ENCODE results near the gene SCYL3. TPM values are rescaled to one million over a fixed set of nuclear protein-coding genes. Genes with fewer than 3 reads are reported as not detected.

The SCYL3 gene, protein sequence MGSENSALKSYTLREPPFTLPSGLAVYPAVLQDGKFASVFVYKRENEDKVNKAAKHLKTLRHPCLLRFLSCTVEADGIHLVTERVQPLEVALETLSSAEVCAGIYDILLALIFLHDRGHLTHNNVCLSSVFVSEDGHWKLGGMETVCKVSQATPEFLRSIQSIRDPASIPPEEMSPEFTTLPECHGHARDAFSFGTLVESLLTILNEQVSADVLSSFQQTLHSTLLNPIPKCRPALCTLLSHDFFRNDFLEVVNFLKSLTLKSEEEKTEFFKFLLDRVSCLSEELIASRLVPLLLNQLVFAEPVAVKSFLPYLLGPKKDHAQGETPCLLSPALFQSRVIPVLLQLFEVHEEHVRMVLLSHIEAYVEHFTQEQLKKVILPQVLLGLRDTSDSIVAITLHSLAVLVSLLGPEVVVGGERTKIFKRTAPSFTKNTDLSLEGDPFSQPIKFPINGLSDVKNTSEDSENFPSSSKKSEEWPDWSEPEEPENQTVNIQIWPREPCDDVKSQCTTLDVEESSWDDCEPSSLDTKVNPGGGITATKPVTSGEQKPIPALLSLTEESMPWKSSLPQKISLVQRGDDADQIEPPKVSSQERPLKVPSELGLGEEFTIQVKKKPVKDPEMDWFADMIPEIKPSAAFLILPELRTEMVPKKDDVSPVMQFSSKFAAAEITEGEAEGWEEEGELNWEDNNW
- total RNA-seq: 8.1 and 9.1 TPM in 2 replicates
- long read RNA-seq, full-length matches to known transcripts: 13 of 26 reads
- long read RNA-seq, partial matches to known transcripts: 7 of 26 reads
- long read RNA-seq, other reads (novel, unspliced or antisense): 6 of 26 reads

DNA sequence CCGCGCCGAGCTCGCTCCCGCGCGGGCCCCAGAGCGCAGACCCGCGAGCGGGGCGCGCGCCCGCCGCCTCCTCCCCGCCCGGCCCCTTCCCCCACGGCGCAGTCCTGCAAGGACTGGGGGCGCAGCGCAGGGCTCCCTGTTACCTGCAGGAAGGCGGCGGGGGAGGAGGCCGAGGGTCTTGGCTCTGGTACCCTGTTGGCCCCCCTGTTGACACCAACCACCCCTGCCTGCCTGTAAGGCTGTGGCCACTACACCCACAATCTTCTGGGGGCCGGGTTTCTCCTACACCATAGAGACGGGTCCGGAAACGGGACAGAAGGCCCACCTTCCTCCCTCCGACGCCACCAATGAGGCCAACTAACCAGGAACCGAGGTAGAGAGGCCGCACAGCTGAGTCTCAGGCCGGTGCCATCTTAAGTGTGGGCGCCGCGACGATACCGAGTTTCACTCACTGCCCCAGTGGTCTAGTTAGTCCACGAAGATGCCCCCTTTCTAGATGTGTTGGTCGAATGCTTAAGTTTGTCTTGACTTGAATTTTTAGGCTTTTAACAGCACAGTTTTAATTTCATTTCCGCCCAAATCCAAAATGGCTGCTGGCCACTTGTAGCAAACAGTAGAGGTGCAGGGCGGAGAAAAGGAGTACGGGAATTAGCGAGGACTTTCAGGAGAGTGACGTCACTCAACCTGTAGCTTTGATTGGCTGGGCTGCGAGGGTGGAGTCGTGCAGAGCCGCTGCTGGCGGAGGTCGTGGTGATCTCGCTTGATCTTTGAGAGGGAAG, at the start of gene SCYL3:
Gene SCYL3, minus strand, starts transcription at position 252 of the 779 bp plus-strand sequence. CDS start 5,056 bp downstream, outside the sequence.
- TF ChIP-seq, protein P1, sequence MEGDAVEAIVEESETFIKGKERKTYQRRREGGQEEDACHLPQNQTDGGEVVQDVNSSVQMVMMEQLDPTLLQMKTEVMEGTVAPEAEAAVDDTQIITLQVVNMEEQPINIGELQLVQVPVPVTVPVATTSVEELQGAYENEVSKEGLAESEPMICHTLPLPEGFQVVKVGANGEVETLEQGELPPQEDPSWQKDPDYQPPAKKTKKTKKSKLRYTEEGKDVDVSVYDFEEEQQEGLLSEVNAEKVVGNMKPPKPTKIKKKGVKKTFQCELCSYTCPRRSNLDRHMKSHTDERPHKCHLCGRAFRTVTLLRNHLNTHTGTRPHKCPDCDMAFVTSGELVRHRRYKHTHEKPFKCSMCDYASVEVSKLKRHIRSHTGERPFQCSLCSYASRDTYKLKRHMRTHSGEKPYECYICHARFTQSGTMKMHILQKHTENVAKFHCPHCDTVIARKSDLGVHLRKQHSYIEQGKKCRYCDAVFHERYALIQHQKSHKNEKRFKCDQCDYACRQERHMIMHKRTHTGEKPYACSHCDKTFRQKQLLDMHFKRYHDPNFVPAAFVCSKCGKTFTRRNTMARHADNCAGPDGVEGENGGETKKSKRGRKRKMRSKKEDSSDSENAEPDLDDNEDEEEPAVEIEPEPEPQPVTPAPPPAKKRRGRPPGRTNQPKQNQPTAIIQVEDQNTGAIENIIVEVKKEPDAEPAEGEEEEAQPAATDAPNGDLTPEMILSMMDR (conservative IDR thresholded peaks at IDR 0.05): no peak
- H3K4me1 Mint-ChIP-seq: peaks cover 26% of the 10 kb centered on the region
- H3K9me3 Mint-ChIP-seq: no peaks in the 10 kb centered on the region
- DNase-seq (ENCODE audit: low read depth, low spot score): peak; percentile 73
- peaks cover 27% of the 10 kb centered on the region for H3K27me3 Mint-ChIP-seq (ENCODE audit: low read depth)
- H3K27ac Mint-ChIP-seq (ENCODE audit: unreplicated experiment): peak within 1 kb of the TSS; percentile 100
- no peaks in the 10 kb centered on the region for H3K36me3 Mint-ChIP-seq (ENCODE audit: low read depth)
- H3K4me3 Mint-ChIP-seq: peak within 1 kb of the TSS; percentile 91

DNA sequence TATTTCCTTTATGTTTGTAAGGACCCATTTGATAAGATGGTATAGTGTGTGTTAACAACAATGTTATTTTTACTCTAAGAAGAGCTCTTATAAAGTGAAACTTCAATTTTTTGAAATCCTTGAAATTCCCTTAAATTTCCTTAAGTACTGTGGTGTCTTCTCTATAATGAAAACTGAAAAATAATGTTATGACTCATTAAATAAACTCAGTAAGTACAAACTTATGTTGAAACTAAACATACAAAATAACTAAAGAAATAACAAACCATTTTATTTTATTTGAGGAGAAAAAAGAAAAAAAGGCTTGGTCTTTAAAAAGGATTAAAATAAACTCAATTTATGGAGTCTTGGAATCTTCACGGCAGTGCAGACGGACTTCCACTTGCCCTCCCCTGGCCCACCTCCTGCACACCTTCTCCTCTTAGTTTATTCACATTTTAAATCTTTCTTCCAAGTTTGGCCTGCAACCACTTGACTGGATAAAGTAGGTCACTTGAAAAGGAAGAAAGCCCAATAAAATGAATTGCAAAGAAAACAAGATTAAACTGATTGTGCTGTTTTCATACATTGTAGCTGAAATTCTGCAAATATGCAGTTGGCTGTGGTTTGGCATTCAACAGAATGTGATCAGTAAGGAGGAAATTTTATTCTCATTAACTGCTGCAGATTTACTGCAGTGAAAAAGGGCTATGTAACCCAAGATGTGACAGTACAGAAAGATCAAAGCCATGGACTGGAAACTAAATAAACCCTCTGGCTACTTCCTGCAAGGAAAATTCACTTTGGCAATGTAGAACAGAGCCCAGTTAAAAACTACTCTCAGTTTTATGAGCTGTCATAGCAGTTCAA, 48.5 kb upstream of the SCYL3 start:
- H3K36me3 Mint-ChIP-seq (ENCODE audit: low read depth): no peaks in the 10 kb centered on the region
- TF ChIP-seq, protein P1 (conservative IDR thresholded peaks at IDR 0.05): no peak

DNA sequence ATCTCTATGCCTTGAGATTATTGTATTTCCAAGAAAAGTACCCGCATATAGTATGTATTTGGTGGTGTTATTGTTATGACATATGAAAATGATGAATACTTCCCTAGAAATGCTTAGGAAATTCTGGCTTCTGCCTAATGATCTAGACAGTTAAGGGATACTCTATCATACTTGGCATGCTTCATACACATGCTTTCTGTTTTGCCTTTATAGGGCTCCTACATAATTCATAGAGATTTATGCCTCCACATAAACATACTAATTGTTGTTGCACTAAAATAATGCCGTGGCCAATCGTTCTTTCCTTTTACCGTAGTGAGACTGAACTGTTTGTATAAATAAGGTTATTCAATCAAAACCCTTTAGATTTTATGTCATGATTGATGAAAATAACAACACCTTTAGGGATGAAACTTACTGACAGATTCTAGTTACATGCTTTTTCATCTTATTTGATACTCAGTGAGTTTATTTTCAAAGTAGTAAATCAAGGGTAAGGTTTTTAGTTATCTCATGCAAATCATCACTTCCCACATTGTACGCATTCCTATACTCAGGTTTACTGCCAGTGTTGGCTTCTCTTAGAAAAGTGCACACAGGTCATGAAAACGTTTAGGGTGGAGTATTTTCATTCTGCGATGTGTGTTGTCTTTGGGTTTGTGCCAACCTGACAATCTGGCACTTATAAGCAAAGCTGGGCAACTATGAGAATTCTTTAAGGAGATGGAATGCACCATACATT, 40.5 kb upstream of the SCYL3 start:
- TF ChIP-seq, protein P1 (conservative IDR thresholded peaks at IDR 0.05): no peak
- no peaks in the 10 kb centered on the region for H3K9me3 Mint-ChIP-seq
- H3K36me3 Mint-ChIP-seq (ENCODE audit: low read depth): no peaks in the 10 kb centered on the region
- no peak overlapping the region for H3K4me3 Mint-ChIP-seq
- H3K27ac Mint-ChIP-seq (ENCODE audit: unreplicated experiment): no peak overlapping the region
- no peaks in the 10 kb centered on the region for H3K4me1 Mint-ChIP-seq
- no peaks in the 10 kb centered on the region for H3K27me3 Mint-ChIP-seq (ENCODE audit: low read depth)
- DNase-seq (ENCODE audit: low read depth, low spot score): no peak

More for the DNA sequence above, 48.5 kb upstream of the SCYL3 start:
- peaks cover 6% of the 10 kb centered on the region for H3K4me1 Mint-ChIP-seq
- H3K27me3 Mint-ChIP-seq (ENCODE audit: low read depth): no peaks in the 10 kb centered on the region
- no peak overlapping the region for H3K4me3 Mint-ChIP-seq
- H3K27ac Mint-ChIP-seq (ENCODE audit: unreplicated experiment): no peak overlapping the region
- no peaks in the 10 kb centered on the region for H3K9me3 Mint-ChIP-seq
- DNase-seq (ENCODE audit: low read depth, low spot score): no peak

DNA sequence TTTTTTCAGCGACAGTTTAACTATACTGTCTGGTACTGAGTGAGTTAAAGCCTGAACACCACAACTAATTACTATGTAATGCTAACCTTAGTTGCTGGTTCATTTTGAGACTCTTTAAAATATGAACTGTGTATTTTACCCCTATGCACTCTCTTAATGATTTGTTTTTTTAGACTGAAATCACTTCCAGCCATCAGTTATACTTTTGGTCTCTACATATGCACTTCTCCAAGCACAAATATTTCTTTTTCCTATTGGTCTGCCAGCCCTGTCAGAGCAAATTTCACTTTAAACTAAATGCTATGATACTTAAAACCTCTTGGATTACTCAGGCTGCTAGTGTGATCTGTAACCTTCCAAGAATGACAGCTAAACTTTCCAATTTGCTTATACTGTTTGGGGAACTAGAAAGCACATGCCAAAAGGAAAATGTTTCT, 38.1 kb upstream of the SCYL3 start:
- H3K36me3 Mint-ChIP-seq (ENCODE audit: low read depth): no peaks in the 10 kb centered on the region
- no peak overlapping the region for H3K27ac Mint-ChIP-seq (ENCODE audit: unreplicated experiment)

More for the DNA sequence above, 38.1 kb upstream of the SCYL3 start:
- no peak overlapping the region for H3K4me3 Mint-ChIP-seq
- TF ChIP-seq, protein P1 (conservative IDR thresholded peaks at IDR 0.05): no peak
- H3K4me1 Mint-ChIP-seq: peaks cover 3% of the 10 kb centered on the region
- no peaks in the 10 kb centered on the region for H3K9me3 Mint-ChIP-seq
- H3K27me3 Mint-ChIP-seq (ENCODE audit: low read depth): no peaks in the 10 kb centered on the region
- no peak for DNase-seq (ENCODE audit: low read depth, low spot score)

All from neural crest cell (in vitro differentiated cells).